K562 (cell line): Measurements from ENCODE around the gene ZNF547. TPM values are rescaled to one million over a fixed set of nuclear protein-coding genes. Genes with fewer than 3 reads are reported as not detected.

Experiments used
- ATAC-seq: fragments of 200-7000 bp; cut with Tn5 transposase; 3 replicates; pipeline ENCODE4 v1.9.1; 2020; ENCODE audit warnings: moderate library complexity
- BruUV-seq: library from RNA; stranded (reverse); fragments of 400-500 nt; replicated peaks from 2 replicates; lab custom pipeline; 2021; lab: Mats Ljungman, UMichigan
- CTCF ChIA-PET: fragments of 300-600 bp; formaldehyde crosslinking; extraction: SDS; loops from one replicate; lab custom pipeline; 2021; ENCODE audit warnings: low intra/inter-chr PET ratio; lab: Yijun Ruan, JAX
- POLR2A ChIA-PET: fragments of 300-600, 350-650 bp; sonication (Branson Sonifier 250); formaldehyde crosslinking; extraction: SDS; loops from one replicate; lab custom pipeline; 2021; ENCODE audit warnings: antibody characterized with exemption, inconsistent platforms; lab: Yijun Ruan, JAX
- DNase-seq, 4 experiments: peaks; one replicate each; pipeline versions ENCODE4 v3.0.0 to v3.0.0-alpha.2; 2011 to 2018; ENCODE audit warnings: low spot score in 3 of 4, mixed read lengths in 3 of 4; ENCODE audit errors: extremely low read depth in 1 of 4
- FAIRE-seq: peaks from 2 replicates; lab custom pipeline; 2011; peaks lifted over from hg19 to GRCh38; lab: Jason Lieb, UNC
- H2AFZ ChIP-seq: 2 replicates; pipeline ENCODE4 v1.6.0; 2011; ENCODE audit warnings: low read depth, low read length, control low read depth, inconsistent platforms
- H3K27ac ChIP-seq: fragments of 200-600 bp; 3 replicates; pipeline ENCODE4 v1.8.0; 2011; ENCODE audit warnings: low read depth, mild to moderate bottlenecking, control low read depth, inconsistent platforms, low read length, moderate library complexity, mixed read lengths; ENCODE audit errors: extremely low read depth
- H3K27me3 ChIP-seq, 2 experiments: fragments of 300-600 bp in 1 of 2; 2 replicates in 1 of 2; 3 replicates in 1 of 2; pipeline versions ENCODE4 v1.6.0 to v1.8.0; 2011; ENCODE audit warnings: inconsistent platforms in 2 of 2, low read length in 2 of 2, mild to moderate bottlenecking in 1 of 2, mixed read lengths in 1 of 2, moderate library complexity in 1 of 2; ENCODE audit not compliant: control insufficient read depth in 2 of 2, insufficient read depth in 2 of 2
- H3K36me3 ChIP-seq: fragments of 300-600 bp; 3 replicates; pipeline ENCODE4 v1.8.0; 2011; ENCODE audit warnings: mild to moderate bottlenecking, low read length, inconsistent platforms; ENCODE audit not compliant: control insufficient read depth, insufficient read depth
- H3K4me1 ChIP-seq, 2 experiments: fragments of 200-600 bp in 1 of 2; replicated peaks in 1 of 2; 2 replicates in 1 of 2; 3 replicates in 1 of 2; pipeline versions ENCODE4 v1.5.1 to v1.8.0; 2011; ENCODE audit warnings: inconsistent platforms in 2 of 2, low read length in 2 of 2, mild to moderate bottlenecking in 1 of 2, mixed read lengths in 1 of 2, moderate library complexity in 1 of 2; ENCODE audit not compliant: control insufficient read depth in 2 of 2, insufficient read depth in 2 of 2
- H3K4me2 ChIP-seq: 2 replicates; pipeline ENCODE4 v1.6.1; 2011; ENCODE audit warnings: low read length, control low read depth, inconsistent platforms, mixed read lengths; ENCODE audit not compliant: insufficient read depth
- H3K4me3 ChIP-seq: fragments of 200-600 bp; sonication (generic), shearing (Covaris generic); 2 replicates; pipeline ENCODE4 v1.5.1; 2016; ENCODE audit warnings: control low read depth, inconsistent platforms
- H3K79me2 ChIP-seq: fragments of 200-600 bp; 3 replicates; pipeline ENCODE4 v1.8.0; 2011; ENCODE audit warnings: low read length, inconsistent platforms; ENCODE audit not compliant: control insufficient read depth, insufficient read depth
- H3K9ac ChIP-seq, 2 experiments: 2 replicates each; pipeline versions ENCODE4 v1.6.0 to v1.6.1; 2011; ENCODE audit warnings: low read depth in 2 of 2, low read length in 2 of 2, control low read depth in 1 of 2, inconsistent platforms in 1 of 2, mild to moderate bottlenecking in 1 of 2, mixed read lengths in 1 of 2; ENCODE audit not compliant: insufficient read depth in 1 of 2
- H3K9me1 ChIP-seq: one replicate; pipeline ENCODE4 v1.6.0; 2011; ENCODE audit warnings: inconsistent platforms, mild to moderate bottlenecking, low read length, moderate library complexity; ENCODE audit not compliant: control insufficient read depth, insufficient read depth
- H3K9me3 ChIP-seq: replicated peaks from 2 replicates; pipeline ENCODE4 v1.5.1; 2011; ENCODE audit warnings: low read depth, low read length, inconsistent platforms; ENCODE audit not compliant: control insufficient read depth, insufficient read depth
- H4K20me1 ChIP-seq: replicated peaks from 2 replicates; pipeline ENCODE4 v1.6.1; 2011; ENCODE audit warnings: low read length, inconsistent platforms, mixed read lengths; ENCODE audit not compliant: control insufficient read depth, insufficient read depth
- ATF7 ChIP-seq: fragments of 450-650 bp; IDR thresholded peaks from 2 replicates; pipeline ENCODE4 v1.7.1; 2014; ENCODE audit warnings: mild to moderate bottlenecking, moderate library complexity
- CEBPB ChIP-seq: fragments of 450-650 bp; IDR thresholded peaks from 2 replicates; pipeline ENCODE4 v1.6.1; 2016; ENCODE audit warnings: missing genetic modification characterization, missing compliant biosample characterization
- CREB3L1 ChIP-seq: fragments of 450-650 bp; IDR thresholded peaks from 2 replicates; pipeline ENCODE4 v1.6.1; 2014; ENCODE audit warnings: low read depth, mild to moderate bottlenecking, moderate library complexity, borderline replicate concordance
- E2F6 ChIP-seq, 2 experiments: IDR thresholded peaks; 2 replicates each; pipeline ENCODE4 v1.6.1; 2011; ENCODE audit warnings: borderline replicate concordance in 1 of 2, control low read depth in 1 of 2, low read depth in 1 of 2, low read length in 1 of 2, mild to moderate bottlenecking in 1 of 2, mixed read lengths in 1 of 2, moderate library complexity in 1 of 2; ENCODE audit not compliant: insufficient read depth in 1 of 2, insufficient read length in 1 of 2, poor library complexity in 1 of 2, severe bottlenecking in 1 of 2; ENCODE audit errors: extremely low read depth in 1 of 2
- GABPB1 ChIP-seq: sonication (generic); formaldehyde crosslinking; IDR thresholded peaks from 2 replicates; pipeline ENCODE4 v1.8.0; 2022; ENCODE audit warnings: mild to moderate bottlenecking, missing genetic modification reagents
- LCOR ChIP-seq: sonication (generic); formaldehyde crosslinking; IDR thresholded peaks from 2 replicates; pipeline ENCODE4 v1.8.0; 2022; ENCODE audit warnings: mild to moderate bottlenecking, missing genetic modification reagents
- PCBP1 ChIP-seq: fragments of 200-400 bp; formaldehyde crosslinking; IDR thresholded peaks from 2 replicates; pipeline ENCODE4 v1.6.1; 2018; ENCODE audit warnings: mild to moderate bottlenecking, low read depth, low read length; ENCODE audit not compliant: poor library complexity, severe bottlenecking
- PHF20 ChIP-seq: fragments of 450-650 bp; IDR thresholded peaks from 2 replicates; pipeline ENCODE4 v1.6.1; 2018; ENCODE audit not compliant: partially characterized antibody
- POLR2A ChIP-seq: fragments of 450-650 bp; conservative IDR thresholded peaks from 2 replicates; pipeline ENCODE4 v1.6.1; 2016
- POLR2B ChIP-seq: fragments of 450-650 bp; IDR thresholded peaks from 2 replicates; pipeline ENCODE4 v1.6.1; 2018; ENCODE audit warnings: low read depth; ENCODE audit not compliant: partially characterized antibody
- RBM25 ChIP-seq: fragments of 200-400 bp; formaldehyde crosslinking; IDR thresholded peaks from 2 replicates; pipeline ENCODE4 v1.6.1; 2018; ENCODE audit warnings: low read length, low read depth, moderate library complexity; ENCODE audit not compliant: severe bottlenecking
- RFX1 ChIP-seq: fragments of 450-650 bp; IDR thresholded peaks from 2 replicates; pipeline ENCODE4 v1.6.1; 2016; ENCODE audit warnings: mild to moderate bottlenecking, moderate library complexity
- SAFB ChIP-seq: fragments of 200-400 bp; formaldehyde crosslinking; IDR thresholded peaks from 2 replicates; pipeline ENCODE4 v1.6.1; 2017; ENCODE audit warnings: low read depth, low read length, borderline replicate concordance
- SRF ChIP-seq, 2 experiments: fragments of 250-450, 450-650 bp in 1 of 2; sonication (Bioruptor Pico) in 1 of 2; sonication (generic) in 1 of 2; formaldehyde crosslinking; IDR thresholded peaks; 2 replicates each; pipeline versions ENCODE4 v1.5.0 to v1.5.1; 2020 to 2022; ENCODE audit warnings: mild to moderate bottlenecking in 1 of 2, missing genetic modification reagents in 1 of 2
- ZNF239 ChIP-seq: fragments of 250-450 bp; sonication (Bioruptor Pico); IDR thresholded peaks from 2 replicates; pipeline ENCODE4 v1.4.0; 2020; ENCODE audit warnings: mild to moderate bottlenecking
- ZNF583 ChIP-seq: fragments of 250-450 bp; sonication (Bioruptor Pico); IDR thresholded peaks from 2 replicates; pipeline ENCODE4 v1.4.0; 2020
- WGBS: fragments of 100-300 bp; shearing (Covaris generic); methylation state at CpG from one replicate; pipeline ENCODE4 v1.1.6; 2016; ENCODE audit warnings: low coverage, mixed read lengths; ENCODE audit not compliant: insufficient coverage; ENCODE audit errors: missing lambda C conversion rate; 5-methylcytosine and 5-hydroxymethylcytosine counted together
- in situ Hi-C: fragments of 300-500 bp; cut with MboI; formaldehyde crosslinking; loops from 4 replicates; pipeline ENCODE4 v1.15.0; 2018; ENCODE audit warnings: inconsistent platforms, mixed read lengths
- intact Hi-C: fragments of 100-400 bp; cut with micrococcal nuclease; formaldehyde crosslinking; loops from 2 replicates; pipeline ENCODE4 v1.14.2; 2022
- polyA plus RNA-seq, 8 experiments: library from polyadenylated mRNA; depleted of rRNA in 4 of 8; stranded (reverse) in 5 of 8; unstranded in 3 of 8; fragments of >200 nt; fragmentation: Nextera tagmentation in 2 of 8; fragmentation: Illumina TruSeq in 1 of 8; extraction: Ambion mirVana in 2 of 8; extraction: Trizol in 1 of 8; gene quantifications; 2 replicates each; pipeline versions ENCODE4 v1.2.1 to v1.2.3, GENCODE V29; 2011 to 2014; ENCODE audit warnings: inconsistent platforms in 1 of 8, missing spikeins in 1 of 8
- total RNA-seq, 7 experiments: library from RNA; depleted of rRNA in 6 of 7; stranded (reverse); fragments of >200 nt in 6 of 7; fragmentation: Illumina TruSeq in 2 of 7; extraction: Trizol in 2 of 7; gene quantifications; 2 replicates each; pipeline versions ENCODE4 v1.2.1 to v1.2.3, GENCODE V29; 2011 to 2021; ENCODE audit warnings: low replicate concordance in 1 of 7
- TF ChIP-seq, protein P1 (sequence below): fragments of 250-450 bp; sonication (Bioruptor Pico); IDR thresholded peaks from 2 replicates; pipeline ENCODE4 v1.9.0; 2021; ENCODE audit warnings: mild to moderate bottlenecking, inconsistent platforms

ZNF547 gene
- total and polyA plus RNA-seq, 9 of the 15 experiments (the other 6 are each of a cell fraction or from before 2014, with no cell fraction given), result 0.03 to 0.96 (median 0.30) TPM

GRCh38 chr19:57389730-57390598, 26.6 kb downstream of the ZNF547 start, which contains the start of gene ZNF548:
Gene ZNF548, plus strand, starts transcription at chr19:57389854. Its CDS starts 246 bp downstream, at chr19:57390100.
- peak; percentile 99 for ATAC-seq
- POLR2A ChIA-PET, result interaction anchor here (0.5 to 1.1 kb wide), 10 partner anchors 9 to 1179 kb away, joined by 3 to 4 read pairs (median 3); partner anchors contain the start of genes TRAPPC2B, ZNF17 and ZNF547
- peak; percentile 96 for TF ChIP-seq GABPB1 (CRISPR knock-in tag)
- peak in 1 of 2 experiments; percentile 60 for TF ChIP-seq E2F6 (IDR thresholded peaks at IDR 0.05; ENCODE audit: borderline replicate concordance in 1 of 2, extremely low read depth in 1 of 2, insufficient read depth in 1 of 2, insufficient read length in 1 of 2, low read depth in 1 of 2, low read length in 1 of 2, poor library complexity in 1 of 2, severe bottlenecking in 1 of 2)
- peak; percentile 50; the same call in 1 of the 2 replicates for TF ChIP-seq LCOR (CRISPR knock-in tag)
- TF ChIP-seq PHF20, result peak; percentile 53
- no peak for TF ChIP-seq SAFB
- 0 out of 2 replicates have a peak, but pooled peaks have one; percentile 34 for TF ChIP-seq ZNF583 (CRISPR knock-in tag)
- peak; percentile 60; the same call in 1 of the 2 replicates for TF ChIP-seq POLR2A
- TF ChIP-seq CEBPB, result peak; percentile 87
- peak; percentile 97 for TF ChIP-seq ATF7
- TF ChIP-seq, protein P1, sequence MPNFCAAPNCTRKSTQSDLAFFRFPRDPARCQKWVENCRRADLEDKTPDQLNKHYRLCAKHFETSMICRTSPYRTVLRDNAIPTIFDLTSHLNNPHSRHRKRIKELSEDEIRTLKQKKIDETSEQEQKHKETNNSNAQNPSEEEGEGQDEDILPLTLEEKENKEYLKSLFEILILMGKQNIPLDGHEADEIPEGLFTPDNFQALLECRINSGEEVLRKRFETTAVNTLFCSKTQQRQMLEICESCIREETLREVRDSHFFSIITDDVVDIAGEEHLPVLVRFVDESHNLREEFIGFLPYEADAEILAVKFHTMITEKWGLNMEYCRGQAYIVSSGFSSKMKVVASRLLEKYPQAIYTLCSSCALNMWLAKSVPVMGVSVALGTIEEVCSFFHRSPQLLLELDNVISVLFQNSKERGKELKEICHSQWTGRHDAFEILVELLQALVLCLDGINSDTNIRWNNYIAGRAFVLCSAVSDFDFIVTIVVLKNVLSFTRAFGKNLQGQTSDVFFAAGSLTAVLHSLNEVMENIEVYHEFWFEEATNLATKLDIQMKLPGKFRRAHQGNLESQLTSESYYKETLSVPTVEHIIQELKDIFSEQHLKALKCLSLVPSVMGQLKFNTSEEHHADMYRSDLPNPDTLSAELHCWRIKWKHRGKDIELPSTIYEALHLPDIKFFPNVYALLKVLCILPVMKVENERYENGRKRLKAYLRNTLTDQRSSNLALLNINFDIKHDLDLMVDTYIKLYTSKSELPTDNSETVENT (CRISPR knock-in tag), result no peak
- no peak for TF ChIP-seq ZNF239 (CRISPR knock-in tag)
- TF ChIP-seq PCBP1, result no peak
- peak; percentile 14 for TF ChIP-seq RBM25
- TF ChIP-seq CREB3L1, result peak; percentile 69
- peak; percentile 62 for TF ChIP-seq RFX1
- TF ChIP-seq POLR2B, result peak; percentile 39
- no peak for TF ChIP-seq SRF (CRISPR knock-in tag; IDR thresholded peaks at IDR 0.05)

More at GRCh38 chr19:57389730-57390598, 26.6 kb downstream of the ZNF547 start, which contains the start of gene ZNF548:
- intact Hi-C loops, result no loop called here
- Histone ChIP-seq H4K20me1 (no peaks in the 10 kb centered on the region), H2AFZ (peak within 1 kb of the TSS; percentile 99), H3K4me1 (peaks cover 4 to 6% of the 10 kb centered on the region in 2 experiments; a peak in 4 of 5 replicates), H3K9me3 (peaks cover 6% of the 10 kb centered on the region), H3K9ac (peak within 1 kb of the TSS; percentile 75 to 93), H3K9me1 (no peaks in the 10 kb centered on the region), H3K4me2 (peak within 1 kb of the TSS; percentile 93), H3K79me2 (peaks cover 24% of the 10 kb centered on the region), H3K36me3 (no peaks in the 10 kb centered on the region), H3K27me3 (no peaks in the 10 kb centered on the region), H3K4me3 (peak within 1 kb of the TSS; percentile 61), H3K27ac (peak within 1 kb of the TSS; percentile 83)
- in situ Hi-C loops, result no loop called here
- 1% methylated on average over 48 of the region's 50 CpGs for WGBS
- CTCF ChIA-PET, result no interaction called here
- peak; percentile 89 to 96 (median 92) for DNase-seq
- TSS peak; percentile 63 for BruUV-seq
- peak; percentile 100 for FAIRE-seq
